Activated T-cell treated with anti-CD3 and anti-CD28 coated beads, Interleukin-2, amount 50 U/mL, for 4 hours (primary cell): ENCODE data around the gene KLHL25. TPM values are rescaled to one million over a fixed set of nuclear protein-coding genes. Genes with fewer than 3 reads are reported as not detected.

ENCODE experiments used
- ATAC-seq, 2 donors: fragments of 200-7000 bp; cut with Tn5 transposase; one replicate each; pipeline ENCODE4 v1.10.0; 2021
- DNase-seq: peaks from one replicate; pipeline ENCODE4 v3.0.0-alpha.2; 2020
- H3K27me3 Mint-ChIP-seq: one replicate; pipeline ENCODE4 v1.8.0; 2021; ENCODE audit warnings: low read depth, mixed read lengths
- H3K36me3 Mint-ChIP-seq: one replicate; pipeline ENCODE4 v1.8.0; 2022; ENCODE audit warnings: mixed read lengths; ENCODE audit not compliant: insufficient read depth
- H3K4me1 Mint-ChIP-seq: one replicate; pipeline ENCODE4 v1.8.0; 2021; ENCODE audit warnings: low read depth, mixed read lengths
- H3K4me3 Mint-ChIP-seq: one replicate; pipeline ENCODE4 v1.8.0; 2021; ENCODE audit warnings: mild to moderate bottlenecking, moderate library complexity, mixed read lengths
- H3K9me3 Mint-ChIP-seq: one replicate; pipeline ENCODE4 v1.8.0; 2021; ENCODE audit warnings: mixed read lengths
- total RNA-seq, 3 donors: library from RNA; stranded (reverse); gene quantifications; one replicate each; pipeline ENCODE4 v1.2.1, GENCODE V29; 2021

Gene KLHL25
- total RNA-seq, 3 donors from 2014 or later = 3.3 to 5.1 (median 3.8) TPM

GRCh38 chr15:85745023-85745422 lies 49.7 kb downstream of the KLHL25 start:
- H3K9me3 Mint-ChIP-seq = no peaks in the 10 kb centered on the region
- H3K27me3 Mint-ChIP-seq = no peaks in the 10 kb centered on the region
- H3K4me1 Mint-ChIP-seq = no peaks in the 10 kb centered on the region
- DNase-seq (no peak), ATAC-seq (no peak)
- H3K36me3 Mint-ChIP-seq = peaks cover 35% of the 10 kb centered on the region
- no peak overlapping the region for H3K4me3 Mint-ChIP-seq

DNA sequence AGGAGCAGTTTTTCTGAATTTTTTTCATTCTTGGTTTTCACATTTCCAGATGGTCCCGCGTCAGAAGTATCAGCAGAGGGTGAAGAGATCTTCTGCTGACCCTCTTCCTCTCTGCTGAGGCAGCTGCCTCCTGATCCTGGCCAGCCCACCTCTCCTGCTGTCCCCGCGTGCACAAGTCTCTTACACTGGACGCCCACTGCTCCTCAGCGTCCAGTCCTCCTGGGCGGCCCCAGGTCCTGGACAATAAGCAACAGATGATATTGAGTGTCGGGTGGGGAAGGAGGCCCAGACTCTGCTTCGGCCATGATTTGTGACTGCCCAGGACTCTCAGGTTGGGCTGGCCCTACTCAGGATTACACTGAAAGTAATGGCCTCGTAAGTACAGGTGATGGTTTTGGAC lies 50.1 kb downstream of the KLHL25 start:
- Mint-ChIP-seq H3K9me3 (no peaks in the 10 kb centered on the region), H3K27me3 (no peaks in the 10 kb centered on the region), H3K4me1 (no peaks in the 10 kb centered on the region), H3K36me3 (peaks cover 38% of the 10 kb centered on the region), H3K4me3 (no peak overlapping the region)
- no peak for ATAC-seq
- DNase-seq = no peak

DNA sequence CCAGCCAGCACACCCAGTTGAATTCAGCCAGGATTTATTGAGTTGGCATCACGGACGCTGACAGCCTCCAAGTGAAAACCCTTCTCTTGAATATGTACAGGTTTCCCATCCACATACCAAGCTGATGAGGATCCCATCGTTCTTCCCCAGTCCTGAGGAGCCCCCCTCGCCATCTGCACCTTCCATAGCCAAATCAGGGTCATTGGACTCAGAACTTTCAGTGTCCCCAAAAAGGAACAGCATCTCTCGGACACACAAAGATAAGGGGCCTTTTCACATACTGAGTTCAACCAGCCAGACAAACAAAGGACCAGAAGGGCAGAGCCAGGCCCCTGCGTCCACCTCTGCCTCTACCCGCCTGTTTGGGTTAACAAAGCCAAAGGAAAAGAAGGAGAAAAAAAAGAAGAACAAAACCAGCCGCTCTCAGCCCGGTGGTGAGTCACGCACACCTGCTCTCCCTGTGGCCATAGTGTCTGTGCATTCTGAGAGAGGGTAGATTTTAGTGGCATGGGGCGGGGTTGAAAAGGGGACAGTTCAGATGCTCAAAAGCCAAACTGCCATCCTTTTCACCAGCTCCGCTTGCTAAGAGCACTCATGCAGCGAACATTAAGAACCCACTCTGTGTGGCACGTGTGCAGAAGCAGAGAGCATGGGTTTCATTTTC lies 51.2 kb downstream of the KLHL25 start:
- Mint-ChIP-seq H3K4me3 (no peak overlapping the region), H3K36me3 (peaks cover 40% of the 10 kb centered on the region), H3K4me1 (no peaks in the 10 kb centered on the region), H3K9me3 (no peaks in the 10 kb centered on the region), H3K27me3 (no peaks in the 10 kb centered on the region)
- ATAC-seq = no peak
- DNase-seq = no peak

DNA sequence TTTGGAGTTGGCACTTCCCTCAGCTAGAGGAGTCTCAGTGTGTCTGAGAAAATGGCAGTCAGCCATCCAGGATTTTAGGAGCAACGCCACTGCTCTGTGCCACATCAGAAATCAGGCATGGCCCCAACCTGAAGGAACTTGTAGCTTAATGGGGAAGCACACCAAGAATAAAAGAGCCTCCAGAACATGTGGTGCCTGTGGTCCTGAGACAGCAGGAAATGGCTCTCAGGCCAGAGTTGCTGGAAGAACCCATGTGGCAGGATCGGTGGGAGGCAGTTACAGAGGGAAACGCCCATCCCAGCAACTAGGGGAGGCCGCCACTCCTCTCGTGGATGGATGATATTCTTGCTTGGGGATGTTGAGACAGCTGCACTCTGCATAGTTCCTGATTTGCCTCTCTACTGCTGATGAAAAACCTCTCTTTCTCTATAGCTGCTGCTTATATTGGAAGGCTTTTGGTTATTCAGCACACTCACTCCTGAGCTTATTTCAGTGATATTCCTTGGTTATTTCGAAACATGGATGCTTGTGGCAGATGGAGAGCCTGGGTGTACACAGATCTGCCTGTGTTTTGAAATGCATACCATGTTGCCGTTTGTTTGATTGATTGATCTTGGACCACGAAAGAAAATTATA lies 52.4 kb downstream of the KLHL25 start:
- DNase-seq = no peak
- Mint-ChIP-seq H3K4me1 (no peaks in the 10 kb centered on the region), H3K9me3 (no peaks in the 10 kb centered on the region), H3K4me3 (no peak overlapping the region), H3K27me3 (no peaks in the 10 kb centered on the region), H3K36me3 (peaks cover 40% of the 10 kb centered on the region)
- ATAC-seq = no peak

GRCh38 chr15:85741662-85742061 lies 53.1 kb downstream of the KLHL25 start:
- Mint-ChIP-seq H3K4me3 (no peak overlapping the region), H3K4me1 (no peaks in the 10 kb centered on the region), H3K9me3 (no peaks in the 10 kb centered on the region), H3K27me3 (no peaks in the 10 kb centered on the region), H3K36me3 (peaks cover 42% of the 10 kb centered on the region)
- no peak for DNase-seq
- no peak for ATAC-seq

GRCh38 chr15:85741021-85741421 lies 53.7 kb downstream of the KLHL25 start:
- no peak for ATAC-seq
- Mint-ChIP-seq H3K27me3 (no peaks in the 10 kb centered on the region), H3K4me1 (no peaks in the 10 kb centered on the region), H3K9me3 (no peaks in the 10 kb centered on the region), H3K36me3 (peaks cover 40% of the 10 kb centered on the region), H3K4me3 (no peak overlapping the region)
- no peak for DNase-seq

DNA sequence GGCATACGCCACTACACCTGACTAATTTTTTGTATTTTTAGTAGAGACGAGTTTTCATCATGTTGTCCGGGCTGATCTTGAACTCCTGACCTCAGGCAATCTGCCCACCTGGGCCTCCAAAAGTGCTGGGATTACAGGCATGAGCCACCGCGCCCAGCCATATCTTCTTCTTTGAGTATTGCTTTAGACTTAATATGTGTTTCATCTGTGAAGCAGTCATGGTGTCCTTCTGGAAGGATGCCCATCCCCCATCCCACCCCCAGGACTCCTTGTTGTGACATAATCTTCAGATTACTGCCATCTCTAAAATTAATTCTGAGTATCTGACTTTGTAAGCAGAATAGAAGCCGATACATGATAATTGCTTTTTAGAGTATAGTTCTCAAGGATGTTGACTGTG lies 57.7 kb downstream of the KLHL25 start:
- H3K4me3 Mint-ChIP-seq = no peak overlapping the region
- H3K36me3 Mint-ChIP-seq = peaks cover 48% of the 10 kb centered on the region
- H3K27me3 Mint-ChIP-seq = no peaks in the 10 kb centered on the region
- ATAC-seq = no peak
- DNase-seq = no peak
- peaks cover 10% of the 10 kb centered on the region for H3K9me3 Mint-ChIP-seq
- H3K4me1 Mint-ChIP-seq = no peaks in the 10 kb centered on the region

- H3K36me3 Mint-ChIP-seq = peaks cover 57% of the 10 kb centered on the region
Observed at GRCh38 chr15:85733416-85733815, 61.3 kb downstream of the KLHL25 start.

DNA sequence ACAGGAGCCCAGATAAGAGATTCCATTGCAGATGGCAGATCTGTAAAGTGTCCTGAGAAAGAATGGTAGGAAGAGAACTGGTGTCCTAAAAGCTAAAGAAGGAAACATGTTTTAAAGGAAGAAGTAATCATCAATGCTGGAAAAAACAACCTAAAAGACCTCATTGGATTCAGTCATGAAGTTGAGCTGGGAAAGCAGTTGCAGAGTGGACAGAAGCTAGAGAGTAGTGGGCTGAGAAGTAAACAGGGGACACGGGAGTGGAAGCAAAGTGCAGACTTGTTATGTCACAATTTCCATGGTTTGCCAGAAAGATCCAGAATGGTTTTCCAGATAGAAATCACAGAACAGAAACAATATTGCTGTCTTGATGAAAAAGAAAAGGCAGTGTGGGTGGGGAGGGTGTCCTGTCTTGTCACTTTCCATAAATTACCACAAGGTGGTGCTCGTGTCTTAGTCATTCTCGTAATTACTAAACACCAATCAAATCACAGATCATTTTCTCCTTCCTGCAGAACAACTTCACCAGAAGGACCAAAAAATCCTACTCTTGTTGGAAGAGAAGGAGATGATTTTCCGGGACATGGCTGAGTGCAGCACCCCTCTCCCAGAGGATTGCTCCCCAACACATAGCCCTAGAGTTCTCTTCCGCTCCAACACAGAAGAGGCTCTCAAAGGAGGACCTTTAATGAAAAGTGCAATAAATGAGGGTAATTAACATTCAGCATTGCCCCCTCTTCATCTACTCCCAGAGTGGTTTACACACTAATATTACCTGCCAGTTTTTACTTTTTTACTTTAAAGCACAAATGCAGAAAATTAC lies 64.5 kb downstream of the KLHL25 start:
- H3K9me3 Mint-ChIP-seq = peaks cover 10% of the 10 kb centered on the region
- peaks cover 56% of the 10 kb centered on the region for H3K36me3 Mint-ChIP-seq
- no peaks in the 10 kb centered on the region for H3K27me3 Mint-ChIP-seq
- H3K4me1 Mint-ChIP-seq = peaks cover 21% of the 10 kb centered on the region
- ATAC-seq (peak; percentile 81 to 84), DNase-seq (peak; percentile 29)
- no peak overlapping the region for H3K4me3 Mint-ChIP-seq

More at GRCh38 chr15:85733416-85733815, 61.3 kb downstream of the KLHL25 start:
- no peak for DNase-seq
- no peak for ATAC-seq
- Mint-ChIP-seq H3K27me3 (no peaks in the 10 kb centered on the region), H3K4me1 (peaks cover 13% of the 10 kb centered on the region), H3K9me3 (peaks cover 10% of the 10 kb centered on the region), H3K4me3 (no peak overlapping the region)

GRCh38 chr15:85727068-85727467 lies 67.7 kb downstream of the KLHL25 start:
- Mint-ChIP-seq H3K27me3 (no peaks in the 10 kb centered on the region), H3K36me3 (peaks cover 54% of the 10 kb centered on the region), H3K9me3 (no peaks in the 10 kb centered on the region), H3K4me3 (no peak overlapping the region), H3K4me1 (peaks cover 50% of the 10 kb centered on the region)
- DNase-seq (no peak), ATAC-seq (no peak)

DNA sequence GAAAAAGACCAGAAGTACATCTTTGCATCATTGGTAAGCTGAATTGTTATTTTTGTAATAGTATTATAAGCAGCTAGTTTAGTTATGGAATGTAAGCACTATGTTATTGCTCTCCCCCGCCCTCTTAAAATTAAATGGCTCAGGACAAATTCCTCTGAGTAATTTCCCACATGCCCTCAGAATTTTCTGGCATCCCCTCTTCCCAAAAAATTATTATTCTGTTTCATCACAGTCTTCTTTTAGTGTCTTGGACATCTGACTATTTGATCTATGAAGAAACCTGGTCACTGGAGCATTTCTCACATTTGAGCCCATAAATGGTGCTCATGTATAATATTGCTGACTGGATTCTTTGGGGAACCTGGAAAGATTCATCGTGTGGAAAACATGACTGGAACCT lies 68.3 kb downstream of the KLHL25 start:
- H3K36me3 Mint-ChIP-seq = peaks cover 55% of the 10 kb centered on the region
- peaks cover 52% of the 10 kb centered on the region for H3K4me1 Mint-ChIP-seq
- no peaks in the 10 kb centered on the region for H3K9me3 Mint-ChIP-seq
- no peaks in the 10 kb centered on the region for H3K27me3 Mint-ChIP-seq
- no peak for ATAC-seq
- H3K4me3 Mint-ChIP-seq = no peak overlapping the region
- DNase-seq = no peak

- no peaks in the 10 kb centered on the region for H3K27me3 Mint-ChIP-seq
- ATAC-seq = no peak
Observed at GRCh38 chr15:85725564-85725963, 69.2 kb downstream of the KLHL25 start.

DNA sequence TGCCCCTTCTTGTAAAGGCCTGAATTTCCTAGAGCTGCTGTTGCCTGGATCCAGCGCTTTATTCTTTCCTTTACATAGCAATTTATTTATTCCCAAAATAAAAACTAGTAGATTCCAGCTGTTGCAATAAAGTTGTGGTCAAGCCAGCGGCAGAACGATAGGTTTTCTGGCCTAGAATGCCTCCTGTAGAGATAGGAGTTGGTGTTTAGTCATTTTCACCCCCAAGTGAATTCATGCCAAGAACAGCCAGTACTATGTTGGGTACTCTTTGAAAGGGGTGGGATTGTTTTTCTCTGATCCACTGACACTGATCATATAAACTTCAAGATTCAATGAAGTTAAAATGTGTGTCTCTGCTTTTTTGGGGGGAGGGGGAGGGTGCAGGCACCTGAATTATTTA lies 69.7 kb downstream of the KLHL25 start:
- no peaks in the 10 kb centered on the region for H3K9me3 Mint-ChIP-seq
- peaks cover 55% of the 10 kb centered on the region for H3K4me1 Mint-ChIP-seq
- H3K36me3 Mint-ChIP-seq = peaks cover 55% of the 10 kb centered on the region
- no peaks in the 10 kb centered on the region for H3K27me3 Mint-ChIP-seq
- DNase-seq (no peak), ATAC-seq (no peak)
- no peak overlapping the region for H3K4me3 Mint-ChIP-seq

More at GRCh38 chr15:85725564-85725963, 69.2 kb downstream of the KLHL25 start:
- Mint-ChIP-seq H3K36me3 (peaks cover 57% of the 10 kb centered on the region), H3K9me3 (no peaks in the 10 kb centered on the region), H3K4me3 (no peak overlapping the region), H3K4me1 (peaks cover 59% of the 10 kb centered on the region)
- no peak for DNase-seq

DNA sequence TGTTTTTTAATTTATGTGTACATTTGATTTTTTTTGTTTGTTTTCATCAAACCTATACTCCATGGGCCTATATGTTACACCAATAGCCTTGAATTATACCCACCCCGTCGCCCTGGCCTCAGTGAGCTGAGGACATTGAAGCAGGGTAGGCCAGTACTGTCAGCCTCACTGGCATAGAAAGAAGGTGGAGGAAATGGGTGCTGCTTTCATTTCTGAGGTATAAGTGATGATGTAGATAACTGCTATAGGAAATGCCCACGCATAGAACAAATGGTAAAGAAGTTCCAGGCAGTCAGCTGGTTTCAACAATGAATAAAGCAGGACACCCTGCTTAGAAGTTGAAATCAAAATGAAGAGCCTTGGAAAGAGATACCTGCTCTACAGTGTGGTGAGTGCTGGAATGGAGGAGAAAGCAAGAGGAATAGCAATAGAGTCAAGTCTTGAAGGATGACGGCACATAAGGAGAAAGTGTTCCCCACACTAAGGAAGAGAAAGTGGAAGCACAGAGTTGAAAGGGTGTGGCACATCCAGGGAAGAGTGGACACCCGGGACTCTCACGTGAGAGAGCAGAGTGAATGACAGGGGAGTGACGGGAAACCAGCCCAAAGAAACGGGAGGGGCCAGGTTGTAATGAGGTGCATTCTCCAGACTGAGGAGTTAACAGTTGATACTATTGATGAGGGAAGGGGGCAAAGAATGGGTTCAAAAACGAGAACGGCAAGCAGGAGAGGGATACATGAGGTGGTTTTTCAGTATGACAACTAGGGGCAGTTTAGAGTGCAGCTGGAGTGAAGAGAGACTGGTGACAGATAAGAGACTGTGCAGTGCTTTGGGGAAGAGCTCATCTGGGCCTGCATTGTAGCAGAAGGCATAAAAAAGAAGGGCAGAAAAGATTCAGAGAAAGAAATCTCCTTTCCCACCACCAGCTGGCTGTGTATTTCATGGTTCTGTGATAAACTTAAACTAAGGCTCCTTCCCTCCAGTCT lies 70.5 kb downstream of the KLHL25 start:
- DNase-seq (no peak), ATAC-seq (peak; percentile 82 to 84)
- Mint-ChIP-seq H3K36me3 (peaks cover 53% of the 10 kb centered on the region), H3K9me3 (no peaks in the 10 kb centered on the region), H3K4me1 (peaks cover 49% of the 10 kb centered on the region), H3K27me3 (no peaks in the 10 kb centered on the region), H3K4me3 (peak overlapping the region; percentile 43)
